Esophagus muscularis mucosa (tissue), 4 donors: Measurements from ENCODE around the gene LUC7L. TPM values are rescaled to one million over a fixed set of nuclear protein-coding genes. Genes with fewer than 3 reads are reported as not detected.
A peak's percentile ranks its signal among the peaks of the same experiment; 100 is the strongest.

Experiments used
- DNase-seq: peaks from one replicate; pipeline ENCODE4 v3.0.0-alpha.2; 2017; ENCODE audit errors: extremely low spot score
- H3K27ac ChIP-seq, 4 donors: fragments of 200-600 bp; sonication (generic); replicated peaks in 1 of 4; 1 replicate in 3 of 4; 2 replicates in 1 of 4; pipeline ENCODE4 v1.5.1; 2016 to 2019; ENCODE audit warnings: mild to moderate bottlenecking in 1 of 4
- H3K27me3 ChIP-seq, 4 donors: fragments of 200-600 bp; sonication (generic); one replicate each; pipeline versions ENCODE4 v1.5.1 to v1.6.0; 2016 to 2019
- H3K36me3 ChIP-seq, 4 donors: fragments of 200-600 bp; sonication (generic); one replicate each; pipeline ENCODE4 v1.5.1; 2016 to 2019
- H3K4me1 ChIP-seq, 4 donors: fragments of 200-600 bp; sonication (generic); one replicate each; pipeline ENCODE4 v1.5.1; 2016 to 2019
- H3K4me3 ChIP-seq, 4 donors: fragments of 200-600 bp; sonication (generic); 1 replicate in 2 of 4; 2 replicates in 2 of 4; pipeline ENCODE4 v1.5.1; 2016 to 2019; ENCODE audit warnings: mild to moderate bottlenecking in 4 of 4, moderate library complexity in 1 of 4
- H3K9me3 ChIP-seq, 4 donors: fragments of 200-600 bp; sonication (generic); 1 replicate in 3 of 4; 2 replicates in 1 of 4; pipeline ENCODE4 v1.5.1; 2016 to 2019
- CTCF ChIP-seq, 3 experiments: fragments of 200-600 bp in 2 of 3; fragments of 450-650 bp in 1 of 3; sonication (generic) in 2 of 3; IDR thresholded peaks; one replicate each; pipeline ENCODE4 v1.5.1; 2017 to 2019; ENCODE audit warnings: antibody characterized with exemption in 3 of 3, mild to moderate bottlenecking in 2 of 3, moderate library complexity in 1 of 3
- EP300 ChIP-seq: sonication (generic); formaldehyde crosslinking; IDR thresholded peaks from one replicate; pipeline ENCODE4 v1.6.1; 2017; ENCODE audit warnings: antibody characterized with exemption
- POLR2A ChIP-seq: fragments of 450-650 bp; IDR thresholded peaks from one replicate; pipeline ENCODE4 v1.6.1; 2017; ENCODE audit warnings: antibody characterized with exemption, moderate library complexity, mild to moderate bottlenecking, low read depth
- POLR2AphosphoS5 ChIP-seq, 2 donors: sonication (generic); formaldehyde crosslinking; IDR thresholded peaks; one replicate each; pipeline ENCODE4 v1.6.1; 2017; ENCODE audit warnings: antibody characterized with exemption in 2 of 2
- WGBS: methylation state at CpG from one replicate; pipeline ENCODE4 v1.1.5; 2018; 5-methylcytosine and 5-hydroxymethylcytosine counted together
- intact Hi-C: fragments of 100-400 bp; cut with DNase I; formaldehyde crosslinking; loops from one replicate; pipeline ENCODE4 v1.15.1; 2023
- total RNA-seq, 4 donors: library from RNA; depleted of rRNA; stranded (reverse); fragments of >200 nt; gene quantifications; one replicate each; pipeline versions ENCODE4 v1.1.0 to v1.2.1, GENCODE V29; 2016

Gene LUC7L
- total RNA-seq, 4 donors from 2014 or later = 34.8 to 60.6 (median 50.2) TPM

GRCh38 chr16:252366-253337, 23.4 kb upstream of the LUC7L start:
- peak overlapping the region in 1 of 4 donors; percentile 26 for H3K4me3 ChIP-seq
- H3K9me3 ChIP-seq = no peaks in the 10 kb centered on the region
- H3K4me1 ChIP-seq = no peaks in the 10 kb centered on the region
- no peak overlapping the region for H3K27ac ChIP-seq
- intact Hi-C loops = no loop called here
- DNase-seq = no peak
- WGBS = 69% methylated on average over 30 of the region's 30 CpGs
- H3K36me3 ChIP-seq = peaks cover 23 to 93% (median 70%) of the 10 kb centered on the region in 4 donors
- H3K27me3 ChIP-seq = no peaks in the 10 kb centered on the region
- TF ChIP-seq EP300 = no peak
- TF ChIP-seq POLR2AphosphoS5 (IDR thresholded peaks at IDR 0.05) = no peak
- TF ChIP-seq POLR2A = no peak
- TF ChIP-seq CTCF (IDR thresholded peaks at IDR 0.05) = no peak

- 95% methylated on average over 5 of the region's 12 CpGs for WGBS
- H3K27ac ChIP-seq = no peak overlapping the region
- intact Hi-C loops = no loop called here
Measured at GRCh38 chr16:249431-249830, 20.2 kb upstream of the LUC7L start.

GRCh38 chr16:247027-247426, 17.8 kb upstream of the LUC7L start:
- no peak for DNase-seq
- Histone ChIP-seq H3K4me3 (no peak overlapping the region), H3K27me3 (no peaks in the 10 kb centered on the region), H3K9me3 (no peaks in the 10 kb centered on the region), H3K4me1 (peaks cover 0 to 9% (median 8%) of the 10 kb centered on the region in 4 donors), H3K27ac (no peak overlapping the region), H3K36me3 (peaks cover 12 to 43% (median 27%) of the 10 kb centered on the region in 4 donors)
- no peak for TF ChIP-seq EP300
- no peak for TF ChIP-seq POLR2AphosphoS5 (IDR thresholded peaks at IDR 0.05)
- 96% methylated on average over 12 of the region's 12 CpGs for WGBS
- intact Hi-C loops = no loop called here

More at GRCh38 chr16:249431-249830, 20.2 kb upstream of the LUC7L start:
- peaks cover 16 to 65% (median 42%) of the 10 kb centered on the region in 4 donors for H3K36me3 ChIP-seq
- no peaks in the 10 kb centered on the region for H3K4me1 ChIP-seq
- DNase-seq = no peak
- no peak overlapping the region for H3K4me3 ChIP-seq
- no peaks in the 10 kb centered on the region for H3K27me3 ChIP-seq
- TF ChIP-seq POLR2AphosphoS5 (IDR thresholded peaks at IDR 0.05) (no peak), POLR2A (no peak), EP300 (no peak), CTCF (IDR thresholded peaks at IDR 0.05) (no peak)
- H3K9me3 ChIP-seq = no peaks in the 10 kb centered on the region

- Histone ChIP-seq H3K4me3 (no peak overlapping the region), H3K4me1 (peaks cover 11 to 29% (median 27%) of the 10 kb centered on the region in 4 donors), H3K27me3 (no peaks in the 10 kb centered on the region), H3K27ac (no peak overlapping the region), H3K36me3 (peaks cover 3 to 26% (median 16%) of the 10 kb centered on the region in 4 donors), H3K9me3 (no peaks in the 10 kb centered on the region)
- no peak for DNase-seq
- TF ChIP-seq EP300 (no peak), POLR2AphosphoS5 (IDR thresholded peaks at IDR 0.05) (no peak), CTCF (IDR thresholded peaks at IDR 0.05) (no peak), POLR2A (no peak)
- intact Hi-C loops = no loop called here
- WGBS = 99% methylated on average over 9 of the region's 9 CpGs
Measured at GRCh38 chr16:245105-245504, 15.9 kb upstream of the LUC7L start.

- WGBS = 81% methylated on average over 4 of the region's 4 CpGs
- intact Hi-C loops = no loop called here
- no peaks in the 10 kb centered on the region for H3K9me3 ChIP-seq
- DNase-seq = no peak
- TF ChIP-seq POLR2A = no peak
- no peak for TF ChIP-seq CTCF (IDR thresholded peaks at IDR 0.05)
- no peak for TF ChIP-seq POLR2AphosphoS5 (IDR thresholded peaks at IDR 0.05)
- no peak for TF ChIP-seq EP300
- H3K4me1 ChIP-seq = peaks cover 11 to 37% (median 34%) of the 10 kb centered on the region in 4 donors
- no peaks in the 10 kb centered on the region for H3K27me3 ChIP-seq
- peaks cover 0 to 11% (median 3%) of the 10 kb centered on the region in 4 donors for H3K36me3 ChIP-seq
- H3K4me3 ChIP-seq = no peak overlapping the region
- peak overlapping the region in 2 of 4 donors; percentile 9 to 18 for H3K27ac ChIP-seq
Measured at GRCh38 chr16:243348-243747, 14.1 kb upstream of the LUC7L start.
